ENCODE results near the gene CRHR1.

The CRHR1 gene

DNA sequence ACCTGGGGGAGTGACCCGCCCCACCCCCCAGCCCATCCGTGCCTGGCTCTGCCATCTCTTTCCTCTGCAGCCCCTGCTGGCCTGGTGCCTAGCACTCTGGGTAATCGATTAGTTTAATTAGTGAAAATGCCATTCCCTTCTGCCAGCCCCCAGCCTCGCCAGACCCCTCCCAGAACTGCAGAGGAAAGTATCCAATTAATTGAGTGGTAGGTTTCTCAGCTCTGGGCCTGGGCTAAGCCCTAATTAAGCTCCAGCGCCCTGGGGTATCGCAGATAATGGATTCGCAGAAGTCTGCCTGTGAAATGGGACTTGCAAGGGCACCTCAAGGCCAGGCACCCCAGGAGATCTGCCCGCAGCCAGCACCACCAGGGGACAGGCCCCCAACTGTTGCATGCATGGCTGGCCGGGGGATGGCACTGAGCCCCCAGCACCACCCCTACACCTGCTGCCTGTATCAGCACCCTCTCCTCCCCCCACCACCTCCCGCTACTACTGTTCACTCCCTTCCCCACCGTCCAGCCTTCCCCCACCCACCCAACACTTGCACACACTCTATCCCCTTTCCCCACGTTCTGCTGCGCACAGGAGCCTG is 40.9 kb downstream of the CRHR1 start:
- no peak for DNase-seq

DNA sequence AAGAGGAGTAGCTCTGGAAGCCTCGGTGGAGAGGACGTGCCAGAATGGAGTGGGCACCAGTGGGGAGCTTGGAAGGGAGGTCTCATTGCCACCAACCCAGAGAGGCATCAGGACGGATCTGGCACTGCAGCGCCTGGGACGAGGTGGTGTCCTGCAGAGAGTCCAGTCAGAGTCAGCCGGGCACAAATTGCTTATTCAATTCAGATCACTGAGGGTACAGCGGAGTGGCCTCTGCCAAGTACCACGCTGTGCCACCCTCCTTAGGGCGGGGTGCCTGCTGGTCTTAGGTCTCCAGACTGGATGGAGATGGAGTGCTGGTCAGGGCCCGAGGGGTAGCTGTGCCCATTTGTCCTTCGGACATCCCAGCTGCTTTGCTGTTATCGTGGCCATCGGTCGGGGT is 41.7 kb downstream of the CRHR1 start:
- no peak for DNase-seq

- no peak for DNase-seq
Measured at GRCh38 chr17:45826919-45827588, 42.9 kb downstream of the CRHR1 start.

GRCh38 chr17:45828171-45828570 is 44.1 kb downstream of the CRHR1 start:
- DNase-seq = no peak

- DNase-seq = no peak
Measured at GRCh38 chr17:45828582-45829133, 44.5 kb downstream of the CRHR1 start.

GRCh38 chr17:45833920-45834319 is 49.8 kb downstream of the CRHR1 start:
- no peak for DNase-seq

DNA sequence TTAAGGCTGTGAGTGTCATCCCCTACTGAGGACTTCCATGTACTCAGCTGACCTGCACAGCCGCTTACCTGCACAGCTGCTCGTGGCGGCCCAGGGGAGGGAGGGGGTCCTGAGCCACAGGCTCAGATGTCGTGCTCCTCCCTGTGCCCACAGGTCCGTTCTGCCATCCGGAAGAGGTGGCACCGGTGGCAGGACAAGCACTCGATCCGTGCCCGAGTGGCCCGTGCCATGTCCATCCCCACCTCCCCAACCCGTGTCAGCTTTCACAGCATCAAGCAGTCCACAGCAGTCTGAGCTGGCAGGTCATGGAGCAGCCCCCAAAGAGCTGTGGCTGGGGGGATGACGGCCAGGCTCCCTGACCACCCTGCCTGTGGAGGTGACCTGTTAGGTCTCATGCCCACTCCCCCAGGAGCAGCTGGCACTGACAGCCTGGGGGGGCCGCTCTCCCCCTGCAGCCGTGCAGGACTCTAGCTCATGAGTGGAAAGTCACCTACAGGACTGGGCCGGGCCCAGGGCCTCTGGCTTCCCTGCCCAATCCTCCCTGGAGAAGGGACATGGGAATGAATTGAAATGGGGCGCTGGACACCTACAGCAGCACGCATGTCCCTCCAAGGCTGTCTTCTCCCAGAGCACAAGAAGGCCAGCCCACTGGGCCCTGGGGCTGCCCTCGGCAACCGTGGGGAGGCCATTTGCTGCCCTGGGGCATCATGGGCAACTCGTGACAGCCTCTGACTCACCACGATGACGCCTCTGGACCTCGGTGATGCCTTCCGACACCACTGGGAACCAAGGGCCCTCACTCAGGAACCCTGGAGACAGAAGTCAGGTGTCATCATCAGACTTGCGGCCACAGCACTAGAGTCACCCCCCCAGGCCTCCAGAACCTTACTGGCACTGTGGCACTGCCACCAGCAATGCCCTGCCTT is 50.6 kb downstream of the CRHR1 start:
- no peak for DNase-seq

DNA sequence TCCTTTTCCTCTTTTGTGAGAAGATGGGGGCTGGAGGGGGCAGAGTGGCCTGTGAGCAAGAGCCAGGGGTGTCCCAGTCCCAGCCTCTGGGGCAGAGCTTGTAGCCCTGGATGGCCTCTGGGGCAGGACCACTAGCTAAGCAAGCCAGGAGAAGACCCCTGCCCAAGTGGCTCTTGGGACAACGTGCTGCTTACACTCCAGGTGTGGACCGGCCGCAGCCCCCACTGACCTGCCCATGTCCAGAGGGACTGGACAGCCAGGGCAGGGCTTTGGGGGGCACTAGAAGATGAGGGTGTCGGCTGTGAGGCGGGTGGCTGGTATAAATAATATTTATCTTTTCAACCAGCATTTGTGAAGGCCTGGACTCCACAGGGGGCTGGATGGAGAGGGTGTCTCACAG is 51.4 kb downstream of the CRHR1 start:
- DNase-seq = no peak

DNA sequence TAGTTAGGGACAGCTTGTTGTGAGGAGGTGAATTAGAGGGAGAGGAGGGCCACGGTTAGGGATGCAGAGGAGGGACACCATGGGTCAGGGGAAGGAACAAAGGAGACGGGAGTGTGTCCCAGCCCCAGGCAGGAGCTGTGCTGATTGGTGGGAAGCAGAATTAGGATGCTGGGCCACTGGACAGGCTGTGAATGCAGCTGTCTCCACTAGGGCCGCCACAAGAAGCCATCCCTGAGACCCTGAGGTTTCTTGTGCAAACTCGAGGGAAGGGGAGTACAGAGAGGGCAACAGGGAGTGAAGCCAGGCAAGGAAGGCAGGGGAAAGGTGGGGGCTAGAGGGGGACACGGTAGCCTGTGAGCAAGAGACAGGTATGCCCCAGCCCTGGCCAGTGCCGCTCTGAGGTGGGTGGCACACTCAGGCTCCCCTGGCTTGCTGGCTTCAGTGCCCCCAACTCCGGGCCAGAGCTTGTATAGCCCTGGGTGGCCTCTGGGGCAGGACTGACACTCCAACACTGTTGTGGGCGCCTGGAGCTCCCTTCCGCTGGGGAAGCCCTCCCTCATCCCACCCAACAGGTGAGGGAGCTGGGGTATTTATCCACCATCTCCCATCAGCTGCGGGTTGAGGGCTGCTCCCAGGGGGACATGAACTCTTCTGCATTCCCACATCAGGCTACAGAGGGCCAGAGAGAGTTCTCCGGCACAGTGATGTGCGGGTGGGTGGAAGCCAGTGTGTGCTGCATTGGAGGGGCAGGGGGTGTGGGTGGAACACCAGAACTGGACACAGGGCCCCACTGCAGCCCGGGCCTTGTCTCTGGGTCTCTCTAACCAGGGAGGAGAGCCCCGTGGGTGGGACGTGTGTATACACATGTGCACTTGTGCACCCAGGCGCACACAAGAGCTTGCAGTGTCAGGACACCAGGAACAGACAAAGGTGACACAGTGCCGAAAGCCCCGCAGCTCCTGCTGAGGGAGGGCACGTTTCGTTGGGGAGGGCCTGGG is 52.2 kb downstream of the CRHR1 start:
- DNase-seq = no peak

DNA sequence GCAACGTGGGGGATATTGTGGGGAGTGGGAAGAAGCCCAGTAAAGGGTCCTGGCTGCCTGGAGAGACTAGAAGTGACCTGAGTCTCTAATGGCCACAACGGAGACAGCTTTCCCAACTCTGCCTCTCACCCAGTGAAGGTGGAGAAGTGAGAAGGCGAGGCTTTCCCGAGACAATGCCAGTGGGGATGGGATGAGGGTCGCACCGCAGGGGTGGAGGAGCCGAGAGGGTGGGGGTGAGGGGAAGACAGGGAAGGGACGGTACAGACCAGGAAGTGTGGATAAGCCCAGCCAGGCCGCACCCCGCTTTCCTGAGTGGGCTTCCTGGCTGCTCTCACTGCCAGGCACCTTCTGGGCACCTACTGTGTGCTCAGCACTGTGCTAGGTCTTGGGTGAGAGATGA is 53.1 kb downstream of the CRHR1 start:
- no peak for DNase-seq

DNA sequence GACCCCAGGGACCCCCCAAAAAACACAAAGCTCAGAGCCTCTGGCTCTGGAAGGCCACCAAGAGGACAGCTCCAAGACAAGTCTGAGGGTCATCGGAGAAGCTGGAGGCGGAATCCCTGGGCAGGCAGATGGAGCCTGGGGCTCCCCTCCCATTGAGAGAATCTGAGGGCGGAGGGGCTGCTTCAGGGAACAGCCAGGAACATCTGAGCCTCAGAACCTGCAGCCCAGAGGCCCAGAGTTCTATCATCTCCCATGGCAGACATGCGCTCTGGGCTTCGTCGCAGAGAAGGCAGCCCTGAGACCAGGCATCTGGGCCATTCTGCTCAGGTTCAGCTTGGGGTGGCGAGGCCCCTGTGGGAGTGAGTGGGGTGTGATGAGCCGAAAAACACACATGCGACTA is 53.5 kb downstream of the CRHR1 start:
- DNase-seq = no peak

DNA sequence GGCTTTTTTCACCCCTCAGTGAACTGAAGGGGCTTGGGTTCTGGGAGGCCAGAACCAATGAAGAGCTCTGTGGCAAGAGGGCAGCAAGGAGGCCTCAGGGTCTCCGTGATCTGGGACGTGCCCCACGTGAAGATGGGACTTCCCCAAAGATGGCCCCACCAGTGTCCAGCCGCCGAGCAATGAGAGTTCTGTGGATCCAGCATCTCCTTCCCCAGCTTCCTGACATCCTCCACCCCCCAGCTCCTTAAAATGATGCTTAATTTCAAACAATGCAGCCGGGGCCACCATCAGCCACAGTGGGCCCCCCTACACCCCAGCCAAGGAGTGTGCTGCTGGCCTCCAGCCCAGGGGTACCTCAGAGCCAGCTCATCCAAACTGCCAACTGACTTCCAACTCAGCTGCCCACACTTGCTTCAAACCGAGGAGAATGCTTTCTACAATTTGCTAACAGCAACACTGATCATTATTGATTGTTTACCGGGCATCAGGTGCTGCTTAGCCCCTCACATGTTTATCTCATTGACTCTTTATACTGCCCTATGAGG is 54.7 kb downstream of the CRHR1 start:
- no peak for DNase-seq

DNA sequence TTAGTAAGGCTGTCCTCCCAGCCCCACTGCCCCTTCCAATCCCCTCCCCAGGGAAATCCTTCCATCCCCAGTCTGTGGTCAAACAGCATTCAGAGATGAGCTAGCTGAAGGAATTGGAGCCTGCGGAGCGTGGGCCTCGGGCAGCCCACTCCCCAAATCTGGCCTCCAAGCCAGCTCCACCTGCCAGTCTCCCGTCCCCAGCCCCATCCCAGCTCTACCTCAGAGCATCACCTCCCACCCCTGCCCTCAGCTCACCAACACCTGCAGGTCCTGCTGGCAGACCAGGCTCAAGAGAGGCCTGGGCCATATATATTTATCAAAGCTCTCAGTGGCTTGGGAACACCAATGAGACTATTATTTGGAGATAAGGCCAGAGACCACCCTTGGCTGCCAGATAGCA is 55.3 kb downstream of the CRHR1 start:
- no peak for DNase-seq

DNA sequence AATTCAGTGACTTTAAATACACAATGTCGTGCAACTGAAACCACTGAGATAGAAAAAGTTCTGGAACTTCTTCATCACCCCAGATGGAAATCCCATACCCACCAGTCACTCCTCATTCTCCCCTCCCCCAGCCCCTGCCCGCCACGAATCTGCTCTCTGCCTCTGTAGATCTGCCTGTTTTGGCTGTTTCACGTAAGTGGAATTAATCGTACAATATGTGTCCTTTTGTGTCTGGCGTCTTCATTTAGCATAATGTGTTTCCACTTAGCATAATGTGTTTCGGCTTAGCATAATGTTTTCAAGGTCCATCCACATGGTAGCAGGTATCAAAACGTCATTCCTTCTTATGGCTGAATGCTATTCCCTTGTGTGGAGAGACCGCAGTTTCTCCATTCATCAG is 57.1 kb downstream of the CRHR1 start:
- DNase-seq = no peak

DNA sequence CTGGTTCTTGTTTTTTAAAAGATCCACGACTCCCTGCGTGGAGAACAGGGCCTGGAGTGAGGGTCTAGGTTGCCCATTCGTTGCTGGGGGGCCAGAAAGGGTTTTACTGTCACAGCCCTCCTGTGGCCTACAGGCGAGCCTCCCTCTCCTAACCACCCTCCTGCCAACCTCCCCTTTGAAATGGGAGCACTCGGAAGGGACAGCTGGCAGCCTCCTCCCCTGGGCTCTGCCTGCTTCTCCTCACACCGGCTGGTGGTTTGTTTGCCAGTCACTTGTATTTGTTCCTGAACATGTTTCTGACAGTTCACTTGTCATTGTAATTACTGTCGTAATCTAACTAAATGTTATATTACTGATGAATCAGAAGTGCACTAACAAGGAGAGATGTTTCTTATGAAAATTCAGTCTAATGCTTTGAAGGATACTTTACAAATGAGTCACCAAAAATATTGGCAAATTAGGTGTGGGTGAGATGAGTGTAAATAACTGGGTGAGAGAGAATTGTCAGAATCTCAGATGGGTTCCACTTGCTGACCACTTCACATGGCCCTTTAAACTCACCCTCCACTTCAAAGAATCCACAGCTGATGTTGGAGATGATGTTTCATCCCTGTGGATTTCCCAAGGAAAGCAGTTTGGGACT is 57.9 kb downstream of the CRHR1 start:
- DNase-seq = no peak

GRCh38 chr17:45843722-45844121 is 59.6 kb downstream of the CRHR1 start:
- no peak for DNase-seq

DNA sequence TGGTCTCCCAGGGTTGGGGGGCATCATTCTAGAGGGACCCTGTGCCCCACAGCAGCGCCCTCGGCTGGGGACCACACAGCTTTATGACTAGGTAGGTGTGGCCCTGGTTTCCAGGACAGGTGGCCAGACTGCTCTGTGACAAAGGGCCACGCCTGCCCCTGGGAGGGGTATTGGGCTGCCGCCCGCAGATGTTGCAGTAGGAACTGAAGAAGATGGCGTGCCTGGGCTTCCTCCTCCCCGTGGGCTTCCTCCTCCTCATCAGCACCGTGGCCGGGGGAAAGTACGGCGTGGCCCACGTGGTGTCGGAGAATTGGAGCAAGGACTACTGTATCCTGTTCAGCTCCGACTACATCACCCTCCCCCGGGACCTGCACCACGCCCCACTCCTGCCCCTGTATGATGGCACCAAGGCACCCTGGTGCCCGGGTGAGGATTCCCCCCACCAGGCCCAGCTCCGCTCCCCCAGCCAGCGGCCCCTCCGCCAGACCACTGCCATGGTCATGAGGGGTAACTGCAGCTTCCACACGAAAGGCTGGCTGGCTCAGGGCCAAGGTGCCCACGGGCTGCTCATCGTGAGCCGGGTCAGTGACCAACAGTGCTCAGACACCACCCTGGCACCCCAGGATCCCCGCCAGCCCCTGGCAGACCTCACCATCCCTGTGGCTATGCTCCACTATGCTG is 60.7 kb downstream of the CRHR1 start, which contains the start of gene SPPL2C:
Gene SPPL2C (plus strand): TSS at position 187 of the 681 bp plus-strand sequence. CDS start 26 bp downstream, at position 213.
- no peak for DNase-seq

- DNase-seq = no peak
Measured at GRCh38 chr17:45845376-45846185, 61.5 kb downstream of the CRHR1 start.

DNA sequence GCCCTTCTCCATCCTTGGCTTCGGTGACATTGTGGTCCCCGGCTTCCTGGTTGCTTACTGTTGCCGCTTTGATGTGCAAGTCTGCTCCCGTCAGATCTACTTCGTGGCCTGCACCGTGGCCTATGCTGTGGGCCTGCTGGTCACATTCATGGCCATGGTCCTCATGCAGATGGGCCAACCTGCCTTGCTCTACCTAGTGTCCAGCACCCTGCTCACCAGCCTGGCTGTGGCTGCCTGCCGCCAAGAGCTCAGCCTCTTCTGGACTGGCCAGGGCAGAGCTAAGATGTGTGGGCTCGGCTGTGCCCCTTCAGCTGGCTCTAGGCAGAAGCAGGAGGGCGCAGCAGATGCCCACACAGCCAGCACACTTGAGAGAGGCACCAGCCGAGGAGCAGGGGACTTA is 62.1 kb downstream of the CRHR1 start:
- no peak for DNase-seq

GRCh38 chr17:45846646-45847045 is 62.5 kb downstream of the CRHR1 start:
- DNase-seq = no peak
